HG03175 (cell line): ENCODE data around the gene SRM.
"Not testable (repeated sequence)": the region's sequence is repeated elsewhere in the genome, so short reads cannot be mapped to it uniquely, and the experiment has no call there.

ENCODE experiments used
- ATAC-seq: cut with Tn5 transposase; IDR thresholded peaks from one replicate; pipeline ENCODE4 v1.9.1; 2021; ENCODE audit warnings: mild to moderate bottlenecking, moderate library complexity; ENCODE audit not compliant: unreplicated experiment

Gene SRM

DNA sequence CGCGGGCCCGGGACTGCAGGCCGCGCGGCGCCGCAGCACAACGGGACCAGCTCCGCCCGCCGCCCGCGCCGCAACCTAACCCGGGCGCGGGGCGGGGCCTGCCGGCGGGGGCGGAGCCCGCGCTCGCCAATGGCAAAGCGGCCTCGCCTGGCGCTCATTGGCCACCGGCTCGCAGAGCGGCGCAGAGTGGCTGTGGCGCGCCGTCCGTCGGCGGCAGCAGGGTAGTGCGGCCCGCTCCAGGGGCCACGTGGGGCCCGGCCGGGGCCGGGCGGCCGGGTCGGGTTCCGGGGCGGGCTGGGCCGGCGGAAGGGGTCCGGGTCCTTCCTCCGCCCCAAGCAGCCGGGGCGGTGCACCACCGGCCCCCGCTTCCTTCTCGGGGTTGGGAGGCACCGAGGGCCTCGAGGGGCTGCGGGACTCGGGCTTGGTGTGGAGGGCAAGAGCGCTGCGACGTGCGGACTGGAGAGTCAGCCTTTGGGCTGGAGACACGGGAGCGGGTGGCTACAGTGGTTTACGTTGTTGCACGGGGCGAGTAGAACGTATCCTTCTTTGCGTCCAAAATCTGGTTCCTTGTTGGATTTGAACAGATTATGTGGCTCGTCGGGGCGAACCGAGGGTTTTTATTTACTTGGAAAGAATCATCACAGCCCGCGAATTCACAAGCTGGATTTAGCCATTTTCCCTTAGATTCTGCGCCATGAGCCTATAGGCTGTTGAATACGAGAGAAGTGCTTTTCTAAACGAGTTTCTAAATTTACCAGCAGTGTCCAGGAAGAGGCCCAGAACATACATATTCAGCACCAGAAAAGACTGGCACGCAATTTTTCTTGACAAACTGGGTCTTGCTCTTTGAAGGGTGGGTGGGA lies at the start of gene SRM:
Gene SRM, minus strand, starts transcription at position 51 of the 863 bp plus-strand sequence. CDS start 75 bp downstream, outside the sequence.
- ATAC-seq = peak; percentile 93

DNA sequence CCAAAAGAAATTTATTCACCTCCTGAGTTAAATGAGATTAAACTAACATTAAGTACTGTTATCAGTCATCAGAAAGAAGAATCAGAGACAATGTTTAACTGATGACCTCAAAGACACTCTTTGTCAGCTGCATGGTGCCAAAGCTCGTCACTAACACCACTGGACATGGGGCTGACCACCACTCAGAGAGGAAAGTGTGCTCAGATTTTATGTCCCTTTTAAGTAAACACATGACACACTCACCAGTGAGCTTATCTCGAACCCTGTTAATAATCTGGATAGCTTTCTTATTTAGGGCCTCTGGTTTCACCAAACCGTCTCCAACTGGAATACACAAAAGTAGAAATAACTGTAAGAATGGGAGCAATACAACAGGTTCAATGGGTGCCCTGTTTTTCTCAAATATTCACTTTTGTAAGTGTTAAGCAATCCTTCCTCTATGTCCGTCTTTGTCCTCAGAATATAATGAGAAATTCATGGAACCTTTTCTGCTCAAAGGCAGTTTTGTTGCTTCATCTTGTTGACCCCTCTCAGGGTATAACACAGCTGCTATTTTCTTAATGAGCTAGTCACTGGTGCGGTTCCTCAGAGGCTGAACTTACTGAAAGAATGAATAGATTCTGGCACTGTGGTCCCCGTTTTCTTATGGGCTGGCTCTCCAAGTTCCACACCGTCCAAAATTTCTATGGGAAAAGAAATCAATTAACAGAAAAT lies 49.4 kb upstream of the SRM start:
- no peak for ATAC-seq

DNA sequence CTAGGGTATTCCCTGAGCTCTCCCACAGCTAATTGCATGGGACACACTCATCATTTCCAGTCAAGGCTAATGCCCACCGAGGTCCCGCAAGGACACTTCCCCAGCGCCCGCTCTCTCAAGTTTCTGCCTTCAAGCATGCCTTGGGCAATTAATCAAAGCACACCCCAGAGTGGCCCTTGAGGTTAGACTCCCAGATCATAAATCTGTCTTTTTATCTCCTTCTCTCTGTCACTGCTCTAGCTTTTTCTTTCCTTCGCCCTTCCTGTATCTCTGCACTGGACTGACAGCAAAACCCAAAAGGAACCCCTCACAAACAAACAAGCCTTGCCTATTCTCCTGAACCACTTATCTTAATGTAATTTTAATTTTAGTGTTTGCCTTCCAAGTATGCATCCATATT lies 47.8 kb upstream of the SRM start:
- ATAC-seq = no peak

DNA sequence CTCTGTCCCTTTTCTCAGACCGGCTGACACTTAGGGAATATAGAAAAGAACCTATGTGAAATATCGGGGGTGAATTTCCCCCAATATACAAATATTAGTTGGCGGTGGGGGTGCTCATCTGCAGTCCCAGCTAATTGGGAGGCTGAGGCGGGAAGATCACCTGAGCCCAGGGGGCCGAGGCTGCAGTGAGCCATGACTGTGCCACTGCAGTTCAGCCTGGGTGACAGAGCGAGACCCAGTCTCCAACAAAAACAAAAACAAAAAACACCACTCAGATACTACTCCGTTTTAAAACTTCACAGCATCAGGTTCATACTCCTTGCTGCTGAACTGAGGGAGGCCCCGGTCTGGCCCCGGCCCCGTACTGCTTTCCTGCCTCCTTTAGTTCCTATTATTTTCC lies 45.8 kb upstream of the SRM start:
- ATAC-seq = no peak

DNA sequence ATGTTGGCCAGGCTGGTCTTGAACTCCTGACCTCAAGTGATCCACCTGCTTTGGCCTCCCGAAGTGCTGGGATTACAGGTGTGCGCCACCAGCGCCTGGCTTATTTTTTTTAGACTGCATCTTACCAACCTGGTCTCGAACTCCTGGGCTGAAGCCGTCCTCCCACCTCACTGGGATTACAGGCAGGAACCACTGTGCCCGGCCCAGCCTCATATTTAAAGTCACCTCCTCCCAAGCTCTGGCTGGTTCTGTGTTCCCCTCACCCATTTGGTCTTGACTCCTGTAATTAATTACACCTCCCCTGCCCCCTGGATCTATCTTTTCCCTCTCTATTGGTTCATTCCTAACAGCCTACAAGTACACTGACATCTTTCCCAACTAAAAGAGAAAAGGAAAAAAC lies 41.5 kb upstream of the SRM start:
- ATAC-seq = no peak

DNA sequence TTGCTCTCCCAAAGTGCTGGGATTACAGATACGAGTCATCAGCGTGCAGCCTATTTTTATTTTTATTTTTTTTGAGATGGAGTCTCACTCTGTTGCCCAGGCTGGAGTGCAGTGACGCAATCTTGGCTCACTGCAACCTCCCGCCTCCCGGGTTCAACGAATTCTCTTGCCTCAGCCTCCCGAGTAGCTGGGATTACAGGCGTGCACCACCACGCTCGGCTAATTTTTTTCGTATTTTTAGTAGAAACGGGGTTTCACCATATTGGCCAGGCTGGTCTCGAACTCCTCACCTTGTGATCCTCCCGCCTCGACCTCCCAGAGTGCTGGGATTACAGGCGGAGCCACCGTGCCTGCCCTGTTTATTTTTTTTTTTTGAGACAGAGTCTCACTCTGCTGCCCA lies 41.0 kb upstream of the SRM start:
- not testable (repeated sequence) for ATAC-seq

DNA sequence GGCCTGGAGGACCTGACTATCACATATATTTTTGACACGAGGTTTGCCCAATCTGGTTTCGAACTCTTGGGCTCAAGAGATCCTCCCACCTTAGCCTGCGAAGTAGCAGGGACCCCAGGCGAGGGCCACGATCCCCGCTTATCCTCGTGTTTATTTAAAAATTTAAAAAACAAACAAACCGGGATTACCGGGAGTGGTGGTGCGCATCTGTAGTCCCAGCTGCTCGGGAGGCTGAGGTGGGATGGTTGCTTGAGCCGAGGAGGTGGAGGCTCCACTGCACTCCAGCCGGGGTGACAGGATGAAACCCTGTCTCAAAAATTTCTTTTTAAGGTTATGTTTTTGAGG lies 40.3 kb upstream of the SRM start:
- no peak for ATAC-seq

DNA sequence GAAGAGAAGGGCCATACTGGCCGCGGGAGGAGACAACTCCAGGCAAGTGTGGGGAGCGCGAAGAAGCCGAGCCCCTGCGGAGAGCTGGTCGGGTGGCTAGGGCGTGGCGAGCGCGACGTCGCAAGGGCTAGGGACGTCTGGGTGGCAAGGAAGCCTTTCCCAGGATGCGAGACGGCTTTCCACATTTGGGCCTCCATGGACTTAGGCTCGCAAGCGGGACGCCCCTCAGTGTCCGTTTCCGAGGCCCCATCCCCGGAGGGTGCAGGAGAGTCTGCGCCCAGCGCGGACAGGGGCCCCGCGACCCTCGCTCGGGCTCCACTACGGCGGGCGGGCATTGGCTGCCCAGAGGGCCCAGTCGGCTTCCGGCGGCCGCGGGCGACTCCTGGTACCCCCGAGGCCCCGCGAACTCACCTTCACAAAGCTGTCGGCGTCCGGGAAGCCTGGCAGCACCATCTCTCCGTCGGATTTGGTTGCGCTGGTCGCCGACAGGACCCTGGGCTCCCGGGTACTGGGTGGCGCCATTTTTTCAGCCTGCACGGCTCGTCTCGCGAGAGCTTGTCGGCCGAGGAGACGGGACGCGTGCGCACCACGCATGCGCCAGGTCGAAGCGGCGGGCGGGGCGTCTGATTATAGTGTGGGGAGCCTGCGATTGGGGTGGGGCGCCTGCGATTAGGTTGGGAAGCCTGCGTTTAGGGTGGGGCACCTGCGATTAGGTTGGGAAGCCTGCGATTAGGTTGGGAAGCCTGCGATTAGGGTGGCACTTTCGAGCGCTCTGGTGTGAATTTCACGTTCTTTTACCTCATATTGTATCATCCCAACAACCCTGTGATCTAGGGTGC lies 39.7 kb upstream of the SRM start, which contains the start of gene EXOSC10:
Gene EXOSC10, minus strand, starts transcription at position 560 of the 839 bp plus-strand sequence. Its CDS starts 38 bp downstream, at position 522.
- peak; percentile 95 for ATAC-seq

DNA sequence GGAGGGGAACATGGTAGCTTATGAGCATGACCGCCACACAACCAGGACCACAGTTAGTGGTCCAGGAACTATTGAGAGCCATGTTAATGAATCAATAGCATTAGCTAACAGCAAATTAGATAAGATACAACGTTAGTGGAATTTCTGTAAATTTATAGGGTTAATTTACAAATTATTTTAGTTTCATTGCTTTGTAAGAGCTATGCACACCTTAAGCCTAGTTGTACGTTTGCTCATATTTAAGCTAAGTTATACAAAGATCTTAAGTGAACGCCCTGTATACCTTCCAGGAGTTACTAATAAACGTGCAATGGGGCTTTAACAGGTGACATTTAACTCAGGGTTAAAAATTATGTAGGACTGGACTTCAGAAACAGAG lies 39.1 kb upstream of the SRM start:
- no peak for ATAC-seq

DNA sequence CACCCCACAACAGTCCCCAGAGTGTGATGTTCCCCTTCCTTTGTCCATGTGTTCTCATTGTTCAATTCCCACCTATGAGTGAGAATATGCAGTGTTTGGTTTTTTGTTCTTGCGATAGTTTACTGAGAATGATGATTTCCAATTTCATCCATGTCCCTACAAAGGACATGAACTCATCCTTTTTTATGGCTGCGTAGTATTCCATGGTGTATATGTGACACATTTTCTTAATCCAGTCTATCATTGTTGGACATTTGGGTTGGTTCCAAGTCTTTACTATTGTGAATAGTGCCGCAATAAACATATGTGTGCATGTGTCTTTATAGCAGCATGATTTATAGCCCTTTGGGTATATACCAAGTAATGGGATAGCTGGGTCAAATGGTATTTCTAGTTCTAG lies 24.0 kb upstream of the SRM start:
- not testable (repeated sequence) for ATAC-seq

DNA sequence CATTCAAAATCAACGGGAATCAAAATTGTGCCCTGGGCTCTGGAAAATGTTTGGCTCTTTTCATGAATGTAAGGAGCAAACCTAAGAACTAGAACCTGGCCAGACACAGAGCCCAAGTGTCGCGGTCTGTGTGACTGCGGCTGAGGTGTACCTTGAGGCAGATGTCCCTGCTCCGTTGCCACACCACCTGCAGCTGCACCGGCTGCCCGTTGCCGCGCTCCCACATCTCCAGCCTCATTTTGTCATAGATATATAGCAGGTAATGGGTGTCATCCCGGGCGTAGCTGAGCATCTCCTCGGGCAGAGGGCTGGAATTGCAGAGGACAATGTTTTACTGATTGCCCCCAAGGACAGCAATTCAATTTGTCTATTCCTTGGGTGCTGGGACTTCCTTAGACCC lies 21.1 kb upstream of the SRM start:
- ATAC-seq = no peak

DNA sequence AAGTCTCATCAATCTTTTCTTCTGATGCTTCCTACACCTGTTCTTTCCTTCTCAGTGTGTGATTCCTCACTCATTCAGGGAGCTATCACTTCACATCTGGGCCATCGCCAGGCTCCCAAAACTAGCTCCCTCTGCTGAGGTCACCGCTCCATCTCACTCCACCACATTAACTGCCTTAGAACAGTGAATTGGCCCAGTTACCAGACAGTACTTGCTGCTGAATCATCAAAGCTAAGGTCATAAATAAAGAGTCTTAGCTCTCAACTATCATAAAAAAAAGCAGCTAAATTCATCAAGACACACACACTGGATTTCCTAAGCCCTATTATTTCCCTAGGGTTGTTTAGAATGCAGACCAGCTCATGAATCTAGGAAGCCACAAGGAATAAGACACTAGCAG lies 18.8 kb upstream of the SRM start:
- no peak for ATAC-seq

DNA sequence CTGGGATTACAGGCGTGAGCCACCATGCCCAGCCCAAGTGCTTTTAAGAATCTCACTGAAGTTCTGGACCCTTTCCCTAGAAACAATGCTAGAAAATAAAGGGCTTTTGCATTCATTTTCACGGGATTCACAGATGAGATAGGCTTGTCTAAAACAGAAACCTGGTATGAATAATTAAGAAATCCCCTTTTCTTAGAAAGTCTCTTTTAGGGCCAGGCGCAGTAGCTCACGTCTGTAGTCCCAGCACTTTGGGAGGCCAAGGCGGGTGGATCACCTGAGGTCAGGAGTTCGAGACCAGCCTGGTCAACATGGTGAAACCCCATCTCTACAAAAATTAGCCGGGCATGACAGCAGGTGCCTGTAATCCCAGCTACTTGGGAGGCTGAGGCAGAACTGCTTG lies 13.6 kb upstream of the SRM start:
- ATAC-seq = not testable (repeated sequence)

DNA sequence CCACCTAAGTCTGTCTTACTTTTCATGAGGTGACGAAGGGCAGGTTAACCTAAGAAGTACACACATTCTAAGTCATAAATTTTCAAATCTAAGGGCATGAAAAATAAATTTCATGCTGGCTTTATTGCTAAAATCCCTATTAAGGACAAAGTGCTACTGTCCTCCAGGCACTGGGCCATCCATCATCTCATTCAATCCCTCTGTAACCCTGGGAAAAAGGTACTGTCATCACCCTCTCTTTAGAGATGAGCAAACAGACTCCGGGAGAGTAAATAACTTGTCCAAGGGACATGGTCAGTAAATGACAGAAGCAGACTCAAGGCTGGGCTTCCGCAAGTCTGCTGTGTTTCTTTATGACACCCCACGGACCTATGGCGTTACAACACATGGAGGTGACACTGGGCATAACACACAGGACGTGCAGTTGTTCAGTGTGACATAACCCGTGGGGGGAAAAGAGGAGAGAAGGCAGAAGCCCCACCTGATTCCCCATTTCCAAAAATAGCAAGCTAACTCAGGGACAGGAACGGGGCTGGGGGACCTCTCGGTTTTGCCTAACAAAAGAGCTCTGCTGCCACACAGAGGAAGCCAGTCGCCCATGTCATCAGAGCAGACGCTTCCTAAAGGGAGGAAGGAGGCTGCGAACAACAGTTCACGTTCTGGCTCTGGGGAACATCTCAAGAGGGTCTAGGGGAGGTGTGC lies 12.5 kb upstream of the SRM start:
- no peak for ATAC-seq

DNA sequence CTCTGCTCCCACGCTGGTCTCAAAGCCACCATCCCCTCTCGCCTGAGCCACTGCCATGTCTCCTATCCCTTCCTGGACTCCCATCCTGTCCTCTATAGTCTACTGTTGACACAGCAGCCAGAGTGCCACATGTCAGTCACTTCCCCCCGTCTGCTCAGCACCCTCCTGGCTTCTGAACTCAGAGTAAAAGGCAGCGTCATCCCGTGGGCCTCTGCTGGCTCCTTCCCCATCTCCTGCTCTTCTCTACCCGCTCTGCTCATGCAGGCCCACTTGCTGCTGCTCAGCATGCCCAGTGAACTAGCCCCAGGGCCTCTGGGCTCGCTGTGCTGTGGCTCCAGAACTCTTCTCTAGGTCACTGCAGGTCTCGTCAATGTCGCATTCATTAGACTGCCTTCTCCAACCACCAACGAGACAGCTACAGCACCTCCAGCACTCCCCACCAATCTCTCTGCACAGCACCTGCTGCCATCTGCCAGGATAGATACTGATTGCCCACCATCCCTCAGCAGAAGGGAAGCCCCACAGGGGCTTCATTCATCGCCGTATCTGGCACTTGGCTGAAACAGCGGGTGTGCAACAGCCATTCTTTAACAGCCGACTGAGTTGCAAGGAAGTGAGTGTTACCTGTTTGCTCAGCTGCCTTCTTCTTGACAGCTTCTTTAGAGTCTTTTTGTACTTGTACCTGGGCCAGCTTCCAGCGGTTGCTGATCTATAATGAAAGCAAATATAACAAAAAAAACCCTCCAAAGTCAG lies 11.8 kb upstream of the SRM start:
- ATAC-seq = no peak

DNA sequence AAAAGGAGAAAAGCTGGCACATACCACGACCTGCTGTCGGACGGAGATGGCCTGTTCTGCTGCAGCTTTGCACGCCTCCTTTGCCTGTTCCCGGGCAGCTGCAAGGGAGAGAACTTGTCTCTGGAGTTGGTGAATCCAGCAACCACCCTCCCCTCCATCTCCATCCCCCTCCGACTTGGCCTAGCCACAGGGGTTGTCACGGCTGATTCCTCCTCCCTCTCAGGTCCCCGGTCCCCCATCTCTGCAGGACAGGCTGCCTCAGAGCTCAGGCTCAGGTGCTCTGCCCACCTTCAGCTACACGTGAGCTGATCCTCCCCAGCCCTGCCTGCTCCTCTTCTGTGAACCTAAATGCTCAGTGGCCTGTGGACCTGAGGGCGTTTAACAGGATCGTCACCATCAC lies 11.1 kb upstream of the SRM start:
- no peak for ATAC-seq

DNA sequence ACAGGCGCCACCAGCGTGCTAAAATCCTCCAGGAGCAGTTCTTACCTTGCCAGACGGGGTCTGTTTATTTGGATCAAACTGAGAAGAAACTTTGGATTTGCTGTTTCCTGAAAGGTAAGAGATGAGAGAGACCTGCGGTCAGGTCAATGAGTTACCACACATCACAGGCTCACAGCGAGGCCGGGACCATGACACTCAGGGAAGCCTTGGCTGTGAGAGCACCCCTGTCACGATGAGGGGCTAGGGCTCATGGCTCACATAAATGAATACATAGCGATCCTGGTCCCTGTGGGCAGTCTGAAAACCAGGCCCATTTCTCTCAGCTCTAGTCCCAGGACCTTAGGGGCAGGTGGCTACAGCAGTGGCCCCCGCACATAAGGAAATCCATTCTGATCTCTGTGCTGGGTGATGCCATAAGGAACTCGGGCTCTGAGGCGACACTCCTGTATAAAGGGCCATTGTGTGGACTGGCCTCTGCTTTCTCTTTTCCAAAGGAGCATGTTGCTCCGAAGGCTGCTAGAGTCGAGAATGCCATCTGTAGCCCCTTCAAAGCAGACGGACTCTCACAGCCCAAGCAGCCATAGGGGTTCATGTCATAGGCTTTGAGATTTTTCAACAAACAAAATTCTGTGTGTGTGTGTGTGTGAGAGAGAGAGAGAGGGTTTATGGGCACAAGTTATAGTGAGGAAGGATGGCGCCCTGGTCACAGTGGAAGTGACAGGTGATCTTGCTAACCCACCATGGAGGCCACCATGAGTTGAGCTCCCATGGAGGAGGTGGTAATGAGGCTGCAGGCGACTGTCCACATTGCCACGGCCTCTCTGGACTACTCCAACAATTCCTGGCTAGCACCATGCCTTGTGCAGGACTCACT lies 9.0 kb upstream of the SRM start:
- ATAC-seq = no peak

DNA sequence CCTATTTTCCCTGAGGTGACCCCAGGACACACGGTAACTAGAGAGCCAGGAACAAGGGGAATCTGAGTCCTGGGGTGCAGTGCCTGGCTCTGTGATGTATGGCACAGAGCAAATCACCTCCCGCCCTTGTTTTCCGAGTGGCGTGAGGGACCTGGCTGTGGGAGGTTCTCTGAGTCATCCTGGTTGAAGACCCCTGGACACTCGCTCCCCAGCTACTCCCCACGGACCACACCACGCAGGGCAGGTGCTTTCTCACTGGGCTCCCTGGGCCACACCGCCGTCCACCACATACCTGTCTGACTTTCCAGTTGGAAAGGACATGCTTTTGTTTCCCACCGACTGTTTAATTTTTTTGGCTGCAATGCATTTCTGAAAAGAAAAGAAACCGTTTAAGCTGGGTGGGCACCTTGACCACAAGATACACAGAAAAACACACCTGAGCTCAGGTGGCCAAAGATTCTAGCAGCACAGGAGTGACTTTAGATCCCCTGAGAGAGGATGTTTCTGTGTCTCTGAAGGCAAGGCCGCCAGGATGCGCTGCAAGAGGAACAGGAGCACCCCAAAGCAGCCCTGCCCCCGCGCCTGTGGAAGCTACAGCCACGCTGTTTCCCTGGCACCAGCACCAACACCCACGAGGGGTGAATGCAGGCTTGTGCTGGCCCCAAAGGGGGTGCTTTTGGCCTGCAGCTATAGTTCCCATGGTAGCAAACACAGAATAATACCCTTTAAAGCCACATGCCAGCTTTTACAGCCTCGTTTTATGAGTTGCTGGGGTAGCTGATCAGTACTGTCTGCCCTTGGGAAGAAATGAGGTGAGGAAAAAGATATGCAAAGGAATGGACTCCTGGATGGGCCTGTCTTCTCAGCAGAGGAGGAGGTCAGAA lies 8.1 kb upstream of the SRM start:
- ATAC-seq = no peak
